ENCODE results near the gene GTF3C1.

The GTF3C1 gene

DNA sequence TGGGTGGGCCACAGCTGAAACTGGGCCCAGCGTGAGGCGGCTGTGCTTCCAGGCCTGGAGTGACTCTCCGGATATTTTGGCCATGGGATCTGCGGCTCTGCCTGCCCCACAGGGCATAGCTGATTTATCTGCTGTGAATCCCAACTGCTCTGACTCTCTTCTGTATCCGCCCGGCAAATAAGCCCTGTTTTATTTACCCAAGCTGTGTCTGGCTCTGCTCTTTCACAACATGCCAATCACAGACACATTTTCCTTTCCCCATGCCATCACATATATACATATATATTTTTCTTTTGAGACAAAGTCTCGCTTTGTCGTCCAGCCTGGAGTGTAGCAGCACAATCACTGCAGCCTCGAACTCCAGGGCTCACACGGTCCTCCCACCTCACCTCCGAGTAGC lies 33.3 kb downstream of the GTF3C1 start (continued):
- TF ChIP-seq ZNF565 (CRISPR knock-in tag; conservative IDR thresholded peaks at IDR 0.05; ENCODE audit: low read depth): no peak

GRCh38 chr16:27515874-27516353 lies 33.8 kb downstream of the GTF3C1 start:
- ATAC-seq: peak; percentile 92
- TF ChIP-seq ZFP3 (CRISPR knock-in tag; IDR thresholded peaks at IDR 0.05) (no peak), ZNF565 (CRISPR knock-in tag; conservative IDR thresholded peaks at IDR 0.05; ENCODE audit: low read depth) (no peak), OSR1 (CRISPR knock-in tag; IDR thresholded peaks at IDR 0.05) (no peak), CSDC2 (CRISPR knock-in tag; IDR thresholded peaks at IDR 0.05) (no peak)

- TF ChIP-seq BACH2 (CRISPR knock-in tag; IDR thresholded peaks at IDR 0.05; ENCODE audit: borderline replicate concordance) (no peak), CSDC2 (CRISPR knock-in tag; IDR thresholded peaks at IDR 0.05) (no peak), CSRNP3 (CRISPR knock-in tag; IDR thresholded peaks at IDR 0.05) (no peak), ISL1 (CRISPR knock-in tag; IDR thresholded peaks at IDR 0.05) (no peak)
- ATAC-seq: no peak
These were observed 34.9 kb downstream of the GTF3C1 start for GRCh38 chr16:27514806-27515205.

GRCh38 chr16:27511657-27512448 lies 37.9 kb downstream of the GTF3C1 start:
- TF ChIP-seq PPARA (CRISPR knock-in tag; IDR thresholded peaks at IDR 0.05; ENCODE audit: borderline replicate concordance) (no peak), TSHZ2 (CRISPR knock-in tag; IDR thresholded peaks at IDR 0.05) (no peak), BACH2 (CRISPR knock-in tag; IDR thresholded peaks at IDR 0.05; ENCODE audit: borderline replicate concordance) (no peak), ISL1 (CRISPR knock-in tag; IDR thresholded peaks at IDR 0.05) (no peak), ESRRG (CRISPR knock-in tag; IDR thresholded peaks at IDR 0.05) (no peak), ARNTL (CRISPR knock-in tag; IDR thresholded peaks at IDR 0.05; ENCODE audit: borderline replicate concordance, low read depth) (no peak), ZFP3 (CRISPR knock-in tag; IDR thresholded peaks at IDR 0.05) (no peak), ZNF8 (CRISPR knock-in tag; IDR thresholded peaks at IDR 0.05) (no peak)
- TF ChIP-seq, protein P1, sequence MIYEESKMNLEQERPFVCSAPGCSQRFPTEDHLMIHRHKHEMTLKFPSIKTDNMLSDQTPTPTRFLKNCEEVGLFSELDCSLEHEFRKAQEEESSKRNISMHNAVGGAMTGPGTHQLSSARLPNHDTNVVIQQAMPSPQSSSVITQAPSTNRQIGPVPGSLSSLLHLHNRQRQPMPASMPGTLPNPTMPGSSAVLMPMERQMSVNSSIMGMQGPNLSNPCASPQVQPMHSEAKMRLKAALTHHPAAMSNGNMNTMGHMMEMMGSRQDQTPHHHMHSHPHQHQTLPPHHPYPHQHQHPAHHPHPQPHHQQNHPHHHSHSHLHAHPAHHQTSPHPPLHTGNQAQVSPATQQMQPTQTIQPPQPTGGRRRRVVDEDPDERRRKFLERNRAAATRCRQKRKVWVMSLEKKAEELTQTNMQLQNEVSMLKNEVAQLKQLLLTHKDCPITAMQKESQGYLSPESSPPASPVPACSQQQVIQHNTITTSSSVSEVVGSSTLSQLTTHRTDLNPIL (CRISPR knock-in tag; IDR thresholded peaks at IDR 0.05; ENCODE audit: low read depth): no peak
- ATAC-seq: no peak

DNA sequence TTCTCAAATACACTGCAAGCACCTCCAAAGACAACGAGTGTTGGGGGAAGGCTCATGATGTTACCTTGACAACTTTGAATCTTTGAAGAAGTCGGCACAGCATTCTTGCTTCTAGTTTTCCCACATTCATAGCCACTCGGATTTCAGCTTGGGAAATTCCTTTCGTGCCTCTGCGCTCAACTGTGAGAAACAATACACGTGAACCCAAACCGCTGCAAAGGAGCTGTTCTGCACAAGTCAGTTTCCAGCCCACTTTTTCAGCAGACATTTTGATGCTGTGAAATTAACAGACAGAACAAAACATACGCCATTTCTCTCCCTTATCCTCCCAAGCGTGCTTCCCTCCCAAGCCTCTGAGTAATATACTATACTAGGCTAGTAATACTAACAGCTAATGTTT lies 41.2 kb downstream of the GTF3C1 start:
- no peak for TF ChIP-seq POU6F1 (CRISPR knock-in tag; IDR thresholded peaks at IDR 0.05; ENCODE audit: borderline replicate concordance, low read depth)
- no peak for TF ChIP-seq GLIS3 (CRISPR knock-in tag; IDR thresholded peaks at IDR 0.05)
- TF ChIP-seq CSRNP3 (CRISPR knock-in tag; IDR thresholded peaks at IDR 0.05): no peak
- no peak for TF ChIP-seq TCF4 (CRISPR knock-in tag; IDR thresholded peaks at IDR 0.05; ENCODE audit: borderline replicate concordance)
- no peak for ATAC-seq
